Fibroblast of the aortic adventitia (primary cell): ENCODE results near the gene CRHR1. TPM values are rescaled to one million over a fixed set of nuclear protein-coding genes. Genes with fewer than 3 reads are reported as not detected.

Experiments
- DNase-seq: peaks from one replicate; pipeline ENCODE4 v3.0.0-alpha.2; 2010; ENCODE audit warnings: low read depth
- H3K4me3 ChIP-seq: 2 replicates; pipeline ENCODE4 v1.5.1; 2011; ENCODE audit warnings: low read depth, mild to moderate bottlenecking, control low read depth, low read length, moderate library complexity
- CTCF ChIP-seq: IDR thresholded peaks from 2 replicates; pipeline ENCODE4 v1.5.1; 2011; ENCODE audit warnings: mild to moderate bottlenecking, low read length, control low read depth, inconsistent platforms; ENCODE audit not compliant: insufficient read depth
- total RNA-seq: library from RNA; depleted of rRNA; stranded (reverse); fragments of >200 nt; gene quantifications from 2 replicates; pipeline ENCODE4 v1.2.3, GENCODE V29; 2012; ENCODE audit warnings: low replicate concordance

CRHR1 gene
- total RNA-seq, 1 donor: not detected

DNA sequence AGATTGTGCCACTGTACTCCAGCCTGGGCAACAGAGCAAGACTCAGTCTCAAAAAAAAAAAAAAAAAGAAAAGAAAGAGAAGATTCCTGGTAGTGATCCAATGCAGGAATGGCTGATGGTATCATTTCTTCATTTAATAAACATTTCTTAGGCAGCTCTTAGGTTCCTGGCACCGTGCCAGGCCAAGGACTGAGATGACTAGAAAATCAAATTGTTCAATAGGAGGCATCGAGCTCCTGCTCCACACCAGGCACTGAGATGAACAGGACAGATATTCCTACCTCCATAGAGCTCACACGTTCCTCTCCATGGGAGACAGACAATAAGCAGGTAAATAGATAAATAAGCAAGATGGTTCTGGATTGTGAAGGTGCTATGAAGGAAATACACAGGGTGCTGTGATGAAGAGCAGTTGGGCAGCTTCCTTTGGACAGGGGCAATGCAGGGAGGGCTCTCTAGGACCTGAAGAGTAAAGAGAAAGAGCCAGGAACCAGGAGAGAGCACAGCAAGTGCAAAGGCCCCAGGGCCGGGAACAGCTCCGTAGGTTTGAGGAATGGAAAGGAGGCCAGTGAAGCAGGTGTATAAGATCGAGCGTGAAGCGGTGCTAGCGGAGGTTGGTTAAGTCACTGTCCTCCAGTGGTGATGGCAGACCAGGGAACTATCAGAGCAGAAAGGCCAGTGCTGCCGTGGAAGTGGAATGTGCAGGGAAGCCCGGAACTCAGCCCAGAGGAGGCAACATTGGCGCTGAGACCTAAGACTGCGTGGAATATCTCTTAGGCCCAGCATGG lies 26.5 kb upstream of the CRHR1 start:
- TF ChIP-seq CTCF: no peak
- H3K4me3 ChIP-seq: no peak overlapping the region
- DNase-seq: no peak

GRCh38 chr17:45758544-45758943 lies 25.6 kb upstream of the CRHR1 start:
- no peak for DNase-seq
- H3K4me3 ChIP-seq: no peak overlapping the region
- TF ChIP-seq CTCF: no peak

- no peak overlapping the region for H3K4me3 ChIP-seq
- no peak for DNase-seq
- TF ChIP-seq CTCF: no peak
These were observed 24.4 kb upstream of the CRHR1 start for GRCh38 chr17:45759761-45760160.

GRCh38 chr17:45761957-45762565 lies 22.1 kb upstream of the CRHR1 start:
- H3K4me3 ChIP-seq: no peak overlapping the region
- TF ChIP-seq CTCF: no peak
- DNase-seq: no peak

DNA sequence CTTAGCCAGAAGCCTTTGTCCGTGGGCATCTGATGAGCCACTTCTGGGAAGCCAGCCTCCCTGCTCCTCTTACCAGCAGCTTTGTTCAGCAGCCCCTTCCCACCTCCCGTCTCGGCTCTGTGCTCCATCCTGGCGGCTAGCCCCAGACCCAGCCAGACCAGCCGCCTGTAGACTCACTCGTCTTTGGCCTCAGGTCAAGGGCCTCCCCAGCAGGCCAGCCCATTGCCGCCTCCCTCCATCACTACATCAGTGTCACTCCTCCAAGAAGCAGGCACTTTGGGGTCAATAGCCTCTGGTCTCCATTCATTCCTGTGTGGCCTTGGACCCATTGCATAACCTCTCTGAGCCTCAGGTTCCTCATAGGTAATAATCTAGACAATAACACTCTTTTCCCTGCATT lies 20.9 kb upstream of the CRHR1 start:
- DNase-seq: no peak
- no peak for TF ChIP-seq CTCF
- no peak overlapping the region for H3K4me3 ChIP-seq

DNA sequence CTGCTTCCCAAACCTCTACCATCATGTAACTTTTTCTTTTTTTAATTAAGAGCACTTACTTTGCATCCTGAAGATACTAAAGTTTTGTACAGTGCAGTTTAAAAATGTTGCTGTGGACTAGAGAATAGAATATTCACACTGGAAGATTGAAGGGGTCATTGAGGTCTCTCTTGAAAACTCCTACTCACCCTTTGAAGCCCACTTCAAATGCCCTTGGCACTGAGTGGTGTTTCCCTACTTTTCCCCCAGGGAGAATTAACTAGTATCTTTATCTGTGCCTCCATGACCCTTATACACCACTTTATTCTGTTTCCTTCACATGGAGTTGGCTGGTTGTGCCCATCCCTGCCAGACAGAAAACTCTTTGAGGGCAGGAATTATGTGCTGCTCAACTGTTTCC lies 19.6 kb upstream of the CRHR1 start:
- TF ChIP-seq CTCF: no peak
- no peak for DNase-seq

More for the DNA sequence above, 19.6 kb upstream of the CRHR1 start:
- H3K4me3 ChIP-seq: no peak overlapping the region
